H1 (cell line): ENCODE data around the gene EFCAB8. TPM values are rescaled to one million over a fixed set of nuclear protein-coding genes. Genes with fewer than 3 reads are reported as not detected.

ENCODE experiments used
- CTCF ChIA-PET: fragments of 300-600 bp; sonication (Branson Sonifier 250); formaldehyde crosslinking; loops from one replicate; lab custom pipeline; 2021; ENCODE audit not compliant: partially characterized antibody; lab: Charles Lee
- POLR2A ChIA-PET: fragments of 300-600 bp; sonication (Branson Sonifier 250); formaldehyde crosslinking; loops from one replicate; lab custom pipeline; 2021; ENCODE audit warnings: inconsistent platforms; ENCODE audit not compliant: partially characterized antibody; lab: Charles Lee
- DNase-seq, 2 experiments: peaks; one replicate each; pipeline versions ENCODE4 v3.0.0 to v3.0.0-alpha.2; 2010 to 2022; ENCODE audit warnings: low spot score in 2 of 2, low read depth in 1 of 2, mixed read lengths in 1 of 2
- FAIRE-seq: peaks from 2 replicates; lab custom pipeline; 2011; peaks lifted over from hg19 to GRCh38; lab: Jason Lieb, UNC
- H2AFZ ChIP-seq: 2 replicates; pipeline ENCODE4 v1.8.1; 2012; ENCODE audit warnings: low read length, inconsistent platforms
- H2AK5ac ChIP-seq: 2 replicates; pipeline ENCODE4 v1.6.1; 2013; ENCODE audit warnings: low read depth, low read length
- H2BK120ac ChIP-seq: replicated peaks from 2 replicates; pipeline ENCODE3; 2013; ENCODE audit warnings: low read depth, low read length, inconsistent platforms
- H2BK12ac ChIP-seq: 2 replicates; pipeline ENCODE4 v1.6.1; 2013; ENCODE audit warnings: low read depth, low read length
- H2BK15ac ChIP-seq: 2 replicates; pipeline ENCODE4 v1.6.1; 2013; ENCODE audit warnings: low read length
- H2BK20ac ChIP-seq: 2 replicates; pipeline ENCODE4 v1.6.1; 2013; ENCODE audit warnings: low read length
- H2BK5ac ChIP-seq: 2 replicates; pipeline ENCODE4 v1.6.1; 2013; ENCODE audit warnings: low read depth, low read length
- H3K14ac ChIP-seq: 2 replicates; pipeline ENCODE4 v1.6.1; 2013; ENCODE audit warnings: inconsistent platforms; ENCODE audit not compliant: insufficient read length
- H3K18ac ChIP-seq: 2 replicates; pipeline ENCODE4 v1.6.1; 2013; ENCODE audit warnings: low read length; ENCODE audit errors: extremely low read depth
- H3K23ac ChIP-seq: 2 replicates; pipeline ENCODE4 v1.6.1; 2013; ENCODE audit warnings: inconsistent platforms; ENCODE audit not compliant: insufficient read length
- H3K23me2 ChIP-seq: 2 replicates; pipeline ENCODE4 v1.6.1; 2013; ENCODE audit warnings: low read depth, low read length
- H3K27ac ChIP-seq: 2 replicates; pipeline ENCODE4 v1.6.1; 2011; ENCODE audit warnings: low read depth, low read length, inconsistent platforms
- H3K27me3 ChIP-seq, 4 experiments: replicated peaks in 1 of 4; 1 replicate in 1 of 4; 2 replicates in 3 of 4; pipeline versions ENCODE4 v1.6.1 to v1.8.1; 2011 to 2013; ENCODE audit warnings: low read length in 3 of 4, mild to moderate bottlenecking in 3 of 4, inconsistent platforms in 2 of 4, mixed read lengths in 2 of 4, moderate library complexity in 1 of 4; ENCODE audit not compliant: control insufficient read depth in 3 of 4, insufficient read depth in 3 of 4; ENCODE audit errors: extremely low read depth in 1 of 4
- H3K36me3 ChIP-seq, 4 experiments: 2 replicates each; pipeline versions ENCODE4 v1.6.1 to v1.8.1; 2011 to 2013; ENCODE audit warnings: mild to moderate bottlenecking in 4 of 4, low read length in 3 of 4, moderate library complexity in 2 of 4, control low read depth in 1 of 4, inconsistent platforms in 1 of 4; ENCODE audit not compliant: insufficient read depth in 4 of 4, control insufficient read depth in 2 of 4
- H3K4ac ChIP-seq: replicated peaks from 2 replicates; pipeline ENCODE3; 2013; ENCODE audit warnings: low read length, low read depth, mixed read lengths, inconsistent platforms; ENCODE audit not compliant: insufficient read length
- H3K4me1 ChIP-seq, 4 experiments: replicated peaks in 1 of 4; 1 replicate in 1 of 4; 2 replicates in 3 of 4; pipeline versions ENCODE4 v1.6.1 to v1.8.1; 2011 to 2013; ENCODE audit warnings: low read length in 3 of 4, inconsistent platforms in 2 of 4, mixed read lengths in 1 of 4; ENCODE audit not compliant: insufficient read depth in 4 of 4, control insufficient read depth in 3 of 4
- H3K4me2 ChIP-seq, 2 experiments: 2 replicates each; pipeline versions ENCODE4 v1.6.1 to v1.8.1; 2011 to 2013; ENCODE audit warnings: low read depth in 2 of 2, low read length in 2 of 2, control low read depth in 1 of 2, inconsistent platforms in 1 of 2, mild to moderate bottlenecking in 1 of 2; ENCODE audit not compliant: insufficient read depth in 1 of 2
- H3K4me3 ChIP-seq, 4 experiments: fragments of 200-600, 300-600 bp in 1 of 4; sonication (generic), shearing (Covaris generic), sonication (Bioruptor Twin) in 1 of 4; 2 replicates each; pipeline versions ENCODE4 v1.5.1 to v1.8.1; 2011 to 2016; ENCODE audit warnings: low read length in 4 of 4, low read depth in 3 of 4, control low read depth in 2 of 4, inconsistent platforms in 2 of 4, mild to moderate bottlenecking in 2 of 4, mixed read lengths in 1 of 4, moderate library complexity in 1 of 4; ENCODE audit not compliant: insufficient read depth in 2 of 4; ENCODE audit errors: extremely low read depth in 1 of 4
- H3K56ac ChIP-seq: replicated peaks from 2 replicates; pipeline ENCODE3; 2013; ENCODE audit warnings: low read depth, mild to moderate bottlenecking, mixed read lengths, low read length, inconsistent platforms; ENCODE audit not compliant: insufficient read length
- H3K79me1 ChIP-seq: 2 replicates; pipeline ENCODE4 v1.6.1; 2013; ENCODE audit warnings: low read depth, low read length, control low read depth
- H3K79me2 ChIP-seq, 2 experiments: 2 replicates each; pipeline versions ENCODE4 v1.6.1 to v1.8.1; 2012 to 2013; ENCODE audit warnings: low read length in 2 of 2, mild to moderate bottlenecking in 2 of 2, inconsistent platforms in 1 of 2; ENCODE audit not compliant: insufficient read depth in 2 of 2, control insufficient read depth in 1 of 2
- H3K9ac ChIP-seq, 4 experiments: replicated peaks in 1 of 4; 1 replicate in 1 of 4; 2 replicates in 3 of 4; pipeline versions ENCODE4 v1.6.1 to v1.8.1; 2011 to 2013; ENCODE audit warnings: low read depth in 3 of 4, low read length in 3 of 4, control low read depth in 2 of 4, mild to moderate bottlenecking in 2 of 4, moderate library complexity in 2 of 4, inconsistent platforms in 1 of 4; ENCODE audit errors: extremely low read depth in 1 of 4
- H3K9me3 ChIP-seq, 2 experiments: 2 replicates each; pipeline versions ENCODE4 v1.6.1 to v1.8.1; 2012 to 2013; ENCODE audit warnings: mild to moderate bottlenecking in 2 of 2, moderate library complexity in 2 of 2, control low read depth in 1 of 2, inconsistent platforms in 1 of 2, low read depth in 1 of 2, low read length in 1 of 2, mixed read lengths in 1 of 2; ENCODE audit not compliant: insufficient read depth in 2 of 2
- H4K20me1 ChIP-seq, 2 experiments: replicated peaks in 1 of 2; 2 replicates each; pipeline versions ENCODE3 to v1.8.1; 2011 to 2013; ENCODE audit warnings: inconsistent platforms in 2 of 2, low read length in 2 of 2, mild to moderate bottlenecking in 1 of 2; ENCODE audit not compliant: insufficient read depth in 2 of 2, control insufficient read depth in 1 of 2
- H4K5ac ChIP-seq: 2 replicates; pipeline ENCODE4 v1.6.1; 2013; ENCODE audit warnings: low read length, low read depth, mixed read lengths, inconsistent platforms; ENCODE audit not compliant: insufficient read length
- H4K8ac ChIP-seq: 2 replicates; pipeline ENCODE4 v1.8.0; 2013; ENCODE audit warnings: mild to moderate bottlenecking, moderate library complexity, low read length, inconsistent platforms; ENCODE audit not compliant: insufficient read depth; ENCODE audit errors: extremely low read depth
- H4K91ac ChIP-seq: replicated peaks from 2 replicates; pipeline ENCODE3; 2013; ENCODE audit warnings: low read length, mixed read lengths, inconsistent platforms; ENCODE audit not compliant: insufficient read length
- CBX8 ChIP-seq: fragments of 300-800, 300-1000 bp; sonication (generic); IDR thresholded peaks from 2 replicates; pipeline ENCODE4 v1.7.1; 2016; ENCODE audit warnings: low read depth, low read length, borderline replicate concordance
- GABPA ChIP-seq: IDR thresholded peaks from 2 replicates; pipeline ENCODE4 v1.6.1; 2011; ENCODE audit warnings: mild to moderate bottlenecking, low read length, moderate library complexity, borderline replicate concordance; ENCODE audit not compliant: insufficient read depth
- JUND ChIP-seq: IDR thresholded peaks from 2 replicates; pipeline ENCODE4 v1.6.1; 2011; ENCODE audit warnings: mild to moderate bottlenecking, improper control_type of control experiment, low read length
- POLR2A ChIP-seq, 2 experiments: IDR thresholded peaks; 1 replicate in 1 of 2; 2 replicates in 1 of 2; pipeline ENCODE4 v1.6.1; 2011; ENCODE audit warnings: low read depth in 2 of 2, low read length in 2 of 2, mild to moderate bottlenecking in 2 of 2; ENCODE audit errors: control extremely low read depth in 1 of 2
- POLR2AphosphoS5 ChIP-seq: IDR thresholded peaks from 2 replicates; pipeline ENCODE4 v1.6.1; 2011; ENCODE audit warnings: low read depth, low read length
- RFX5 ChIP-seq: IDR thresholded peaks from 2 replicates; pipeline ENCODE4 v1.6.1; 2011; ENCODE audit warnings: low read depth, low read length, improper control_type of control experiment, borderline replicate concordance
- SIX5 ChIP-seq: IDR thresholded peaks from 2 replicates; pipeline ENCODE4 v1.6.1; 2011; ENCODE audit warnings: mild to moderate bottlenecking, low read depth, low read length
- SRF ChIP-seq: IDR thresholded peaks from 2 replicates; pipeline ENCODE4 v1.6.1; 2011; ENCODE audit warnings: mild to moderate bottlenecking, low read depth, low read length, moderate library complexity
- SUZ12 ChIP-seq: fragments of 200-600 bp; sonication (generic); IDR thresholded peaks from 2 replicates; pipeline ENCODE4 v1.6.1; 2012; ENCODE audit warnings: mild to moderate bottlenecking, inconsistent platforms, low read length, moderate library complexity, mixed read lengths
- TAF1 ChIP-seq: IDR thresholded peaks from 2 replicates; pipeline ENCODE4 v1.6.1; 2011; ENCODE audit warnings: mild to moderate bottlenecking, low read depth, low read length
- TCF12 ChIP-seq: IDR thresholded peaks from 2 replicates; pipeline ENCODE4 v1.6.1; 2011; ENCODE audit warnings: low read depth, mild to moderate bottlenecking, low read length
- ZNF274 ChIP-seq: IDR thresholded peaks from 2 replicates; pipeline ENCODE4 v1.7.0; 2012; ENCODE audit warnings: low read length, borderline replicate concordance; ENCODE audit errors: extremely low read depth
- WGBS, 2 experiments: shearing (Covaris generic) in 1 of 2; methylation state at CpG; one replicate each; pipeline versions ENCODE4 v1.1.6 to v1.1.7; 2013 to 2015; ENCODE audit warnings: low lambda C conversion rate in 2 of 2, mixed read lengths in 2 of 2, inconsistent platforms in 1 of 2, low coverage in 1 of 2, missing lambda C conversion rate in 1 of 2; ENCODE audit not compliant: insufficient replicate concordance in 2 of 2, insufficient coverage in 1 of 2, insufficient read length in 1 of 2; ENCODE audit errors: extremely low coverage in 1 of 2, missing lambda C conversion rate in 1 of 2; 5-methylcytosine and 5-hydroxymethylcytosine counted together
- polyA plus RNA-seq, 7 experiments: library from polyadenylated mRNA; depleted of rRNA in 3 of 7; stranded (reverse) in 5 of 7; unstranded in 2 of 7; fragments of >200 nt in 5 of 7; fragments of 200-250 nt in 2 of 7; gene quantifications; 1 replicate in 5 of 7; 2 replicates in 1 of 7; 4 replicates in 1 of 7; pipeline versions ENCODE4 v1.2.1 to v1.2.3, GENCODE V29; 2011 to 2013; ENCODE audit warnings: missing spikeins in 2 of 7, mixed read lengths in 2 of 7
- total RNA-seq: library from RNA; stranded (reverse); fragmentation: NEBNext Ultra II Directional; extraction: Animal tissue kit (Norgen Biotek cat#: 25700); gene quantifications from 2 replicates; pipeline ENCODE4 v1.2.1, GENCODE V29; 2021
- TF ChIP-seq, protein P1 (sequence below): IDR thresholded peaks from 2 replicates; pipeline ENCODE4 v1.6.1; 2012; ENCODE audit warnings: low read length, inconsistent platforms
- TF ChIP-seq, protein P2 (sequence below): IDR thresholded peaks from 2 replicates; pipeline ENCODE4 v1.6.1; 2012; ENCODE audit warnings: inconsistent platforms

The EFCAB8 gene
- total and polyA plus RNA-seq, 2 of the 8 experiments (the other 6 are each of a cell fraction or from before 2014, with no cell fraction given) = 0.06 to 0.20 TPM

DNA sequence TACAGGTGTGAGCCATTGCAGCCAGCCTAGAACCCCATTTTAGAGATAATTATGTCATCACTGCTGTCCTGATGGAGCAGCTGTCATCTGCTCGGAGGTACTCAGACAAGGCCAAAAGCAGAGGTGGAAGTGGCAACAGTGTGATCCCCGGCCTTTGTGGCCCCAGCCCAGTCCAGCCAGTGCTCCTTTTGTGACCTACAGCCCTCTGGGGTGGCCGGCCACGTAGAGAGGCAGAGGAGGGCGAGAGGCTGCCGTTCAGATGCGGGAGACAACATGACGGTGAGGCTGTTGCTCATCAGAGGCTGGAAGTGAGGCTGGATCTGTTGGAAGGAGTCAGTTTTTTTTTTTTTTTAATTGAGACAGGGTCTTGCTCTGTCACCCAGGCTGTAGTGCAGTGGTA lies 32.8 kb downstream of the EFCAB8 start:
- H3K18ac ChIP-seq = no peak overlapping the region
- H3K36me3 ChIP-seq = no peaks in the 10 kb centered on the region
- no peak overlapping the region for H2BK20ac ChIP-seq
- H4K91ac ChIP-seq = no peak overlapping the region
- H3K27me3 ChIP-seq = no peaks in the 10 kb centered on the region
- no peak for FAIRE-seq
- no peak overlapping the region for H3K9ac ChIP-seq
- no peak overlapping the region for H2AK5ac ChIP-seq
- no peak overlapping the region for H2BK12ac ChIP-seq
- H2BK15ac ChIP-seq = no peak overlapping the region
- H2AFZ ChIP-seq = no peak overlapping the region
- H3K4me1 ChIP-seq = peaks cover 0 to 10% (median 6%) of the 10 kb centered on the region in 4 experiments; a peak in 6 of 7 replicates
- DNase-seq = no peak
- no peak overlapping the region for H3K4me2 ChIP-seq
- ChIA-PET CTCF (interaction anchor here (1.5 to 2.7 kb wide), 2 partner anchors 11 to 102 kb away, joined by 4 to 8 read pairs; no protein-coding TSS in a partner anchor), POLR2A (no interaction called here)
- H3K27ac ChIP-seq = no peak overlapping the region
- H4K20me1 ChIP-seq = no peaks in the 10 kb centered on the region
- no peak overlapping the region for H3K4ac ChIP-seq
- H3K56ac ChIP-seq = no peak overlapping the region
- no peak overlapping the region for H3K14ac ChIP-seq
- WGBS, 2 experiments = 92% methylated on average over 8 of the region's 8 CpGs; no CpG with 5 or more reads in 1 of the 2 experiments
- no peak overlapping the region for H2BK5ac ChIP-seq
- no peaks in the 10 kb centered on the region for H3K79me2 ChIP-seq
- no peaks in the 10 kb centered on the region for H3K23me2 ChIP-seq
- no peak overlapping the region for H2BK120ac ChIP-seq
- H3K4me3 ChIP-seq = no peak overlapping the region
- H4K5ac ChIP-seq = no peak overlapping the region
- no peaks in the 10 kb centered on the region for H3K9me3 ChIP-seq
- no peak overlapping the region for H4K8ac ChIP-seq
- H3K79me1 ChIP-seq = no peaks in the 10 kb centered on the region
- H3K23ac ChIP-seq = no peak overlapping the region
- TF ChIP-seq RFX5 = no peak
- no peak for TF ChIP-seq TAF1
- TF ChIP-seq ZNF274 = no peak
- TF ChIP-seq, protein P1, sequence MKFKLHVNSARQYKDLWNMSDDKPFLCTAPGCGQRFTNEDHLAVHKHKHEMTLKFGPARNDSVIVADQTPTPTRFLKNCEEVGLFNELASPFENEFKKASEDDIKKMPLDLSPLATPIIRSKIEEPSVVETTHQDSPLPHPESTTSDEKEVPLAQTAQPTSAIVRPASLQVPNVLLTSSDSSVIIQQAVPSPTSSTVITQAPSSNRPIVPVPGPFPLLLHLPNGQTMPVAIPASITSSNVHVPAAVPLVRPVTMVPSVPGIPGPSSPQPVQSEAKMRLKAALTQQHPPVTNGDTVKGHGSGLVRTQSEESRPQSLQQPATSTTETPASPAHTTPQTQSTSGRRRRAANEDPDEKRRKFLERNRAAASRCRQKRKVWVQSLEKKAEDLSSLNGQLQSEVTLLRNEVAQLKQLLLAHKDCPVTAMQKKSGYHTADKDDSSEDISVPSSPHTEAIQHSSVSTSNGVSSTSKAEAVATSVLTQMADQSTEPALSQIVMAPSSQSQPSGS = no peak
- no peak for TF ChIP-seq POLR2AphosphoS5
- no peak for TF ChIP-seq CBX8
- TF ChIP-seq SIX5 = no peak
- no peak for TF ChIP-seq TCF12
- TF ChIP-seq SUZ12 = no peak
- TF ChIP-seq GABPA = no peak
- no peak for TF ChIP-seq JUND
- no peak for TF ChIP-seq POLR2A (IDR thresholded peaks at IDR 0.05; ENCODE audit: control extremely low read depth in 1 of 2, low read depth in 2 of 2, low read length in 2 of 2)
- TF ChIP-seq, protein P2, sequence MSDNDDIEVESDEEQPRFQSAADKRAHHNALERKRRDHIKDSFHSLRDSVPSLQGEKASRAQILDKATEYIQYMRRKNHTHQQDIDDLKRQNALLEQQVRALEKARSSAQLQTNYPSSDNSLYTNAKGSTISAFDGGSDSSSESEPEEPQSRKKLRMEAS = no peak
- TF ChIP-seq SRF = no peak
